AG04450 (cell line): Measurements from ENCODE around the gene ARL14. TPM values are rescaled to one million over a fixed set of nuclear protein-coding genes. Genes with fewer than 3 reads are reported as not detected.

Experiments
- CTCF ChIA-PET: fragments of 300-600, 350-600 bp; formaldehyde crosslinking; extraction: SDS; loops from one replicate; lab custom pipeline; 2022; ENCODE audit warnings: antibody characterized with exemption, inconsistent platforms; lab: Charles Lee
- POLR2A ChIA-PET: fragments of 350-600 bp; formaldehyde crosslinking; extraction: SDS; loops from one replicate; lab custom pipeline; 2021; ENCODE audit warnings: antibody characterized with exemption, inconsistent platforms; lab: Yijun Ruan, JAX
- DNase-seq: peaks from one replicate; pipeline ENCODE4 v3.0.0-alpha.2; 2011; ENCODE audit warnings: low read depth, low spot score
- H3K27ac ChIP-seq: one replicate; pipeline ENCODE4 v1.5.1; 2012; ENCODE audit warnings: low read depth, low read length, control low read depth
- H3K27me3 ChIP-seq: one replicate; pipeline ENCODE4 v1.6.0; 2012; ENCODE audit warnings: low read length; ENCODE audit not compliant: control insufficient read depth, insufficient read depth
- H3K4me3 ChIP-seq: 2 replicates; pipeline ENCODE4 v1.5.1; 2011; ENCODE audit warnings: mild to moderate bottlenecking, low read depth, low read length, control low read depth
- H3K9me3 ChIP-seq: 2 replicates; pipeline ENCODE4 v1.5.1; 2012; ENCODE audit warnings: low read length; ENCODE audit not compliant: control insufficient read depth, insufficient read depth
- polyA plus RNA-seq: library from polyadenylated mRNA; depleted of rRNA; stranded (reverse); fragments of >200 nt; gene quantifications from 2 replicates; pipeline ENCODE4 v1.2.3, GENCODE V29; 2011
- TF ChIP-seq, protein P1 (sequence below): IDR thresholded peaks from 2 replicates; pipeline ENCODE4 v1.5.1; 2011; ENCODE audit warnings: low read depth, low read length, control low read depth, inconsistent platforms

The ARL14 gene
- polyA plus RNA-seq, 1 experiment: not detected

- DNase-seq: no peak
- H3K27me3 ChIP-seq: no peaks in the 10 kb centered on the region
- CTCF ChIA-PET: interaction anchor here (0.8 kb wide), 1 partner anchor 21 kb away, joined by 3 read pairs; no protein-coding TSS in a partner anchor
- POLR2A ChIA-PET: no interaction called here
- H3K4me3 ChIP-seq: no peak overlapping the region
- no peaks in the 10 kb centered on the region for H3K9me3 ChIP-seq
- H3K27ac ChIP-seq: no peak overlapping the region
- TF ChIP-seq, protein P1, sequence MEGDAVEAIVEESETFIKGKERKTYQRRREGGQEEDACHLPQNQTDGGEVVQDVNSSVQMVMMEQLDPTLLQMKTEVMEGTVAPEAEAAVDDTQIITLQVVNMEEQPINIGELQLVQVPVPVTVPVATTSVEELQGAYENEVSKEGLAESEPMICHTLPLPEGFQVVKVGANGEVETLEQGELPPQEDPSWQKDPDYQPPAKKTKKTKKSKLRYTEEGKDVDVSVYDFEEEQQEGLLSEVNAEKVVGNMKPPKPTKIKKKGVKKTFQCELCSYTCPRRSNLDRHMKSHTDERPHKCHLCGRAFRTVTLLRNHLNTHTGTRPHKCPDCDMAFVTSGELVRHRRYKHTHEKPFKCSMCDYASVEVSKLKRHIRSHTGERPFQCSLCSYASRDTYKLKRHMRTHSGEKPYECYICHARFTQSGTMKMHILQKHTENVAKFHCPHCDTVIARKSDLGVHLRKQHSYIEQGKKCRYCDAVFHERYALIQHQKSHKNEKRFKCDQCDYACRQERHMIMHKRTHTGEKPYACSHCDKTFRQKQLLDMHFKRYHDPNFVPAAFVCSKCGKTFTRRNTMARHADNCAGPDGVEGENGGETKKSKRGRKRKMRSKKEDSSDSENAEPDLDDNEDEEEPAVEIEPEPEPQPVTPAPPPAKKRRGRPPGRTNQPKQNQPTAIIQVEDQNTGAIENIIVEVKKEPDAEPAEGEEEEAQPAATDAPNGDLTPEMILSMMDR: no peak
Observed at GRCh38 chr3:160665231-160665630, 11.7 kb upstream of the ARL14 start.

- ChIA-PET POLR2A (no interaction called here), CTCF (interaction anchor here (0.8 kb wide), 1 partner anchor 20 kb away, joined by 3 read pairs; no protein-coding TSS in a partner anchor)
Observed at GRCh38 chr3:160665784-160666526, 11.0 kb upstream of the ARL14 start.

DNA sequence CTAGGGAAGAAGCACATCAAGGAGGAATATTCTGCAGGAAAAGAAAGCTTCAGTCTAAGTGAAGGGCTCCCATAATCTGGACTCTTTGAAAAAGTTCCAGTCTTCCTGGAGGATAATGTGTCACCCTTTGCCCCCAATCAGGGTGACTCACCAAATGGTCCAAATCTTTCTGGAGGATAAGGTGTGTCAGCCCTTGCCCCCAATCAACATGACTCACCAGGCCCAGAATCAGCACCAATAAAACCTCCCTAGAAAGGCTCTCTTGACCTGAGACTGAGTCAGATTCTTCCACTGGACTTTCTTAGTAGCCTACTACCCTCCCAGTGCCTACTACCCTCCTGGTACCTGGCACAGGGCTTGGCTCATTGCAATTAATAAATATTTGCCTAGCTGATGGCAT is 9.5 kb upstream of the ARL14 start:
- ChIA-PET POLR2A (no interaction called here), CTCF (interaction anchor here (1.0 to 2.3 kb wide), 2 partner anchors 18 to 19 kb away, joined by 3 to 10 read pairs; no protein-coding TSS in a partner anchor)
- no peak overlapping the region for H3K4me3 ChIP-seq
- TF ChIP-seq, protein P1: no peak
- no peaks in the 10 kb centered on the region for H3K27me3 ChIP-seq
- no peak for DNase-seq
- H3K27ac ChIP-seq: no peak overlapping the region
- no peaks in the 10 kb centered on the region for H3K9me3 ChIP-seq

More at GRCh38 chr3:160665784-160666526, 11.0 kb upstream of the ARL14 start:
- Histone ChIP-seq H3K4me3 (no peak overlapping the region), H3K27me3 (no peaks in the 10 kb centered on the region), H3K9me3 (no peaks in the 10 kb centered on the region), H3K27ac (no peak overlapping the region)
- TF ChIP-seq, protein P1: no peak
- peak; percentile 69 for DNase-seq

GRCh38 chr3:160668454-160668853 is 8.5 kb upstream of the ARL14 start:
- Histone ChIP-seq H3K27me3 (no peaks in the 10 kb centered on the region), H3K27ac (no peak overlapping the region), H3K9me3 (no peaks in the 10 kb centered on the region), H3K4me3 (no peak overlapping the region)
- POLR2A ChIA-PET: no interaction called here
- CTCF ChIA-PET: interaction anchor here (2.3 kb wide), 1 partner anchor 18 kb away, joined by 10 read pairs; no protein-coding TSS in a partner anchor
- TF ChIP-seq, protein P1: no peak
- DNase-seq: no peak

DNA sequence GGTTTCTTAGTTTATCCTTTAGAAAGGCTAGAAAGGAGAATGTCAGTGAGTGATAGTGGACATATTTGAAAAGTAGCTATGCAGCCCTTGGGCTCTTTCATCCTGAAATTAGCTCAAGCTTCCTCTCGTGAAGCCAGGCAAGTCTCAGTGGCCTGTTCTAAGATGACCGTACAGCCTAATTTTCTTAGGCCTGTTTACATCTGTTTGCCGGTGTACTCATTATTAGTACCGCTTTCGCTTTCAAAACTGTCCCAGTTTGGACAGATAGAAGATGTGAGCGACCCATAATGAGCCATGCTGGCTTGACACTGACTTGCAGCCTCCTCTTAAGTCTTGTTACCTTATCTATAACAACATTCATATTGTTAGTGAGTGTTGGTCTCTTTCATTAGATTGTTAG is 5.7 kb upstream of the ARL14 start:
- no peak overlapping the region for H3K27ac ChIP-seq
- H3K9me3 ChIP-seq: no peaks in the 10 kb centered on the region
- ChIA-PET POLR2A (no interaction called here), CTCF (interaction anchor here (1.2 kb wide), 1 partner anchor 16 kb away, joined by 5 read pairs; no protein-coding TSS in a partner anchor)
- H3K4me3 ChIP-seq: no peak overlapping the region
- no peak for DNase-seq
- H3K27me3 ChIP-seq: no peaks in the 10 kb centered on the region
- TF ChIP-seq, protein P1: no peak
